ENCODE measurements around the gene CMBL.

DNA sequence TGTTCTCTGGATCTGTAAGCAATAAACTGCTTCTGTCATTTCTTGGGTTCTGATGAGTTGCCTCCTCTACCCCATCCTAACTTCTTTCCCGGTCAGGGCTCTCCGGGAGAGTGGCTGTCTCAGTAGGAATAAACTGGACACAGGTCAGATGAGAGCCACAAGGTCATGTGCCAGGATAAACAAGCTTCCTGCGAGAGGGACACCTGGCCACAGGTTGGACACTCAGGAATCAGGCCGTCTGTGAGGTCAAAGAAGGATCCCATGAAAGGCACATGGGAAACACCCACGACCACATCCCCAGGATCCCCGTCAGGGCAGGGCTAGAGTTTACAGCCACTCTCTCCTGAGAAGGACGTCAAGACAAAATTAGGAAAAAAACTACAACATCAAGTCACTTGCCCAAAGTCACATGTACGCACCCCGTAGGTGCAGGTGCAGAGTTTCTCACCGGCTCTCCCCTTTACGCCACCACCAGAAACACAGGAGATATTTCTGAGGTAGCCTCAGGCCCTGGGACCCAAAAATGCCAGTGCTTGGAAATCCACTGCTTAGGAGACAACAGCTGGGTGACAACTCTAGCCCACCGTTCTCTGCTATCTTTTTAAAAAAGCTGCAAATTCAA is 28.9 kb downstream of the CMBL start:
- TF ChIP-seq, protein P1, sequence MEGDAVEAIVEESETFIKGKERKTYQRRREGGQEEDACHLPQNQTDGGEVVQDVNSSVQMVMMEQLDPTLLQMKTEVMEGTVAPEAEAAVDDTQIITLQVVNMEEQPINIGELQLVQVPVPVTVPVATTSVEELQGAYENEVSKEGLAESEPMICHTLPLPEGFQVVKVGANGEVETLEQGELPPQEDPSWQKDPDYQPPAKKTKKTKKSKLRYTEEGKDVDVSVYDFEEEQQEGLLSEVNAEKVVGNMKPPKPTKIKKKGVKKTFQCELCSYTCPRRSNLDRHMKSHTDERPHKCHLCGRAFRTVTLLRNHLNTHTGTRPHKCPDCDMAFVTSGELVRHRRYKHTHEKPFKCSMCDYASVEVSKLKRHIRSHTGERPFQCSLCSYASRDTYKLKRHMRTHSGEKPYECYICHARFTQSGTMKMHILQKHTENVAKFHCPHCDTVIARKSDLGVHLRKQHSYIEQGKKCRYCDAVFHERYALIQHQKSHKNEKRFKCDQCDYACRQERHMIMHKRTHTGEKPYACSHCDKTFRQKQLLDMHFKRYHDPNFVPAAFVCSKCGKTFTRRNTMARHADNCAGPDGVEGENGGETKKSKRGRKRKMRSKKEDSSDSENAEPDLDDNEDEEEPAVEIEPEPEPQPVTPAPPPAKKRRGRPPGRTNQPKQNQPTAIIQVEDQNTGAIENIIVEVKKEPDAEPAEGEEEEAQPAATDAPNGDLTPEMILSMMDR (IDR thresholded peaks at IDR 0.05) = no peak
- TF ChIP-seq EZH2 (IDR thresholded peaks at IDR 0.05; ENCODE audit: borderline replicate concordance, insufficient read depth, low read depth, low read length, poor library complexity, severe bottlenecking) = no peak

Measured in B cell (primary cell).